ENCODE results near the gene SZT2. TPM values are rescaled to one million over a fixed set of nuclear protein-coding genes. Genes with fewer than 3 reads are reported as not detected.

Gene SZT2
- total and polyA plus RNA-seq, 2 of the 4 experiments (the other 2 are of a cell fraction): 9.5 to 14.3 TPM

DNA sequence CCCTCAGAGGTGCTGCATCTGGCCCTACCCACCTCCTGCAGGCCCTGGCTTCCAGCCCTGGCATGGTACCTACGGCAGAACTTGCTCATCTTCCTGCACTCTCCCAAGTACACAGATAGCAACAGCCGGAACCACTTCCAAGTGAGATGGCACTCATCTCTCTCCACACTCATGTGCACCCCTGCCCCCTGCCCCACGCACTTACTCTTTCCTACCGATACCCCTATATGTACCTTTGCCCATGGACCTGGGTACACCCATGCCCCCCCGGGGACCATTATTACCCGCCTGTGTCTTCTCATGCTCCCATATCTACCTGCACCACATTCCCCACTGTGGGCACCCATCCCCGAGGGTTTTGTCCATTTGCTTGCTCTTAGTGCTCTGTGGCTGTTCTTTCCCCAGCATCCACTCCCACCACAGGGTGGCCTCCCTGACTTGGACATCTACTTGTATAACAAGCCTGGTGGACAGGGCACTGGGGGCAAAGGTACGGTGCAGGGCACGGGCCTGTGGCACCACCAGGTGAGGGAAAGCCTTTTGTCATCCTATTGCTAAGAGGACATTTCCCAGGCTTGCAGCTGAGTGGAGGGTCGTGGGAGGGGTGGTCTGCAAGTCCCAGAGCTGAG lies 49.4 kb downstream of the SZT2 start:
- Histone ChIP-seq H3K23ac (ENCODE audit: low read depth, low read length) (no peak overlapping the region), H3K4me3 (ENCODE audit: insufficient read depth, low read depth, low read length) (no peak overlapping the region), H4K5ac (ENCODE audit: low read depth, low read length) (no peak overlapping the region), H3K36me3 (ENCODE audit: control insufficient read depth, insufficient read depth, low read length) (peaks cover 72% of the 10 kb centered on the region), H3K9ac (ENCODE audit: low read depth, low read length) (no peak overlapping the region), H2BK15ac (ENCODE audit: low read depth, low read length) (no peak overlapping the region), H4K8ac (ENCODE audit: low read depth in 2 of 2, low read length in 2 of 2) (no peak overlapping the region), H3K4me1 (ENCODE audit: control insufficient read depth, insufficient read depth, low read length) (peaks cover 2% of the 10 kb centered on the region; the same call in 1 of the 2 replicates), H3K4ac (ENCODE audit: low read depth, low read length) (no peak overlapping the region), H3K18ac (ENCODE audit: low read depth, low read length) (no peak overlapping the region), H4K20me1 (ENCODE audit: insufficient read depth, low read length) (no peaks in the 10 kb centered on the region; the same call in 1 of the 2 replicates), H2BK120ac (ENCODE audit: low read depth, low read length) (no peak overlapping the region), H3K9me3 (ENCODE audit: control insufficient read depth, insufficient read depth, low read length) (no peaks in the 10 kb centered on the region), H3K9me1 (ENCODE audit: insufficient read depth, low read length) (peaks cover 9% of the 10 kb centered on the region), H3K4me2 (ENCODE audit: low read depth, low read length) (no peak overlapping the region), H2AK5ac (ENCODE audit: low read depth, low read length) (no peak overlapping the region), H2BK5ac (ENCODE audit: low read depth, low read length, poor library complexity, severe bottlenecking) (no peak overlapping the region), H4K91ac (ENCODE audit: insufficient read depth, low read depth, low read length) (no peak overlapping the region), H3K79me1 (ENCODE audit: low read depth in 1 of 2, low read length in 2 of 2) (peaks cover 0 to under 1% of the 10 kb centered on the region in 2 experiments; a peak in 2 of 4 replicates), H3K14ac (replicated peaks; ENCODE audit: low read depth, low read length) (no peak overlapping the region), H2AFZ (replicated peaks; ENCODE audit: low read length, poor library complexity) (peak overlapping the region; percentile 27), H3K27ac (ENCODE audit: insufficient read depth, low read length) (no peak overlapping the region), H2AK9ac (replicated peaks; ENCODE audit: low read depth, low read length, poor library complexity) (no peak overlapping the region), H3K56ac (ENCODE audit: extremely low read depth, insufficient read depth, low read length) (no peak overlapping the region), H3K27me3 (ENCODE audit: control insufficient read depth, insufficient read depth, low read length) (no peaks in the 10 kb centered on the region), H2BK20ac (ENCODE audit: low read depth, low read length) (no peak overlapping the region)
- BruUV-seq (replicated peaks): no TSS peak
- CTCF ChIA-PET: no interaction called here
- in situ Hi-C loops (cut with MboI; ENCODE audit: low sequenced_read_pairs): no loop called here
- ATAC-seq (ENCODE audit: low read depth) (no peak), DNase-seq (no peak)
- 96% methylated on average over 6 of the region's 10 CpGs; no CpG with 5 or more reads in 1 of the 2 experiments for WGBS, 2 experiments (ENCODE audit: extremely low coverage in 2 of 2, insufficient read length in 1 of 2)
- dilution Hi-C loops (cut with HindIII; ENCODE audit: low sequenced_read_pairs, unreplicated experiment): no loop called here
- POLR2A ChIA-PET (ENCODE audit: unreplicated experiment): no interaction called here
- TF ChIP-seq RCOR1 (IDR thresholded peaks at IDR 0.05; ENCODE audit: insufficient replicate concordance, low read length) (no peak), CEBPB (IDR thresholded peaks at IDR 0.05; ENCODE audit: low read depth, low read length) (no peak), RFX5 (IDR thresholded peaks at IDR 0.05; ENCODE audit: low read depth, low read length) (no peak), BHLHE40 (IDR thresholded peaks at IDR 0.05; ENCODE audit: low read depth, low read length) (no peak), CHD1 (IDR thresholded peaks at IDR 0.05; ENCODE audit: low read depth, low read length) (no peak), NFE2L2 (IDR thresholded peaks at IDR 0.05; ENCODE audit: low read depth, low read length) (no peak), POLR2A (IDR thresholded peaks at IDR 0.05; ENCODE audit: low read depth, low read length) (no peak), RAD21 (IDR thresholded peaks at IDR 0.05; ENCODE audit: low read length) (no peak)
- TF ChIP-seq, protein P1, sequence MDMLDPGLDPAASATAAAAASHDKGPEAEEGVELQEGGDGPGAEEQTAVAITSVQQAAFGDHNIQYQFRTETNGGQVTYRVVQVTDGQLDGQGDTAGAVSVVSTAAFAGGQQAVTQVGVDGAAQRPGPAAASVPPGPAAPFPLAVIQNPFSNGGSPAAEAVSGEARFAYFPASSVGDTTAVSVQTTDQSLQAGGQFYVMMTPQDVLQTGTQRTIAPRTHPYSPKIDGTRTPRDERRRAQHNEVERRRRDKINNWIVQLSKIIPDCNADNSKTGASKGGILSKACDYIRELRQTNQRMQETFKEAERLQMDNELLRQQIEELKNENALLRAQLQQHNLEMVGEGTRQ (IDR thresholded peaks at IDR 0.05; ENCODE audit: low read depth, low read length): no peak
- intact Hi-C loops (cut with micrococcal nuclease): no loop called here
